HG03039 (cell line): ENCODE data around the gene EVA1B.

ENCODE experiments used
- ATAC-seq: cut with Tn5 transposase; IDR thresholded peaks from one replicate; pipeline ENCODE4 v1.9.1; 2021; ENCODE audit warnings: mild to moderate bottlenecking, moderate library complexity; ENCODE audit not compliant: unreplicated experiment

Gene EVA1B

GRCh38 chr1:36284061-36284460 is 39.4 kb downstream of the EVA1B start:
- ATAC-seq = no peak

- no peak for ATAC-seq
Measured at GRCh38 chr1:36279789-36280296, 43.6 kb downstream of the EVA1B start.

- ATAC-seq = no peak
Measured at GRCh38 chr1:36279110-36279788, 44.2 kb downstream of the EVA1B start.

- no peak for ATAC-seq
Measured at GRCh38 chr1:36276688-36277087, 46.8 kb downstream of the EVA1B start.

- ATAC-seq = no peak
Measured at GRCh38 chr1:36274201-36274600, 49.2 kb downstream of the EVA1B start.

GRCh38 chr1:36273024-36273423 is 50.4 kb downstream of the EVA1B start:
- no peak for ATAC-seq
